ENCODE results near the gene CCDC154. TPM values are rescaled to one million over a fixed set of nuclear protein-coding genes. Genes with fewer than 3 reads are reported as not detected.
A peak's percentile ranks its signal among the peaks of the same experiment; 100 is the strongest.

CCDC154 gene
- total RNA-seq, 1 donor from 2014 or later, result not detected

GRCh38 chr16:1403733-1404132 lies 40.6 kb downstream of the CCDC154 start:
- H3K4me1 ChIP-seq, result peaks cover 3% of the 10 kb centered on the region
- Mint-ChIP-seq H3K27ac (no peak overlapping the region), H3K4me3 (no peak overlapping the region), H3K4me1 (peaks cover 3% of the 10 kb centered on the region), H3K9me3 (no peaks in the 10 kb centered on the region), H3K36me3 (peaks cover 3% of the 10 kb centered on the region), H3K27me3 (ENCODE audit: insufficient read depth, low read depth) (peaks cover 6% of the 10 kb centered on the region)
- peaks cover 7% of the 10 kb centered on the region for H3F3A ChIP-seq (ENCODE audit: low read depth)
- H3K9ac ChIP-seq, result no peak overlapping the region
- peaks cover 23% of the 10 kb centered on the region for H4K20me1 ChIP-seq (ENCODE audit: low read depth)
- no peak overlapping the region for H2AFZ ChIP-seq (replicated peaks)
- no peaks in the 10 kb centered on the region for H3K9me3 ChIP-seq (ENCODE audit: low read depth)
- TF ChIP-seq EZH2 (IDR thresholded peaks at IDR 0.05) (no peak), EZH2phosphoT487 (IDR thresholded peaks at IDR 0.05) (no peak), CTCF (IDR thresholded peaks at IDR 0.05) (no peak)
- H3K27ac ChIP-seq, result no peak overlapping the region
- H3K4me3 ChIP-seq, result no peak overlapping the region
- peaks cover 31% of the 10 kb centered on the region for H3K79me2 ChIP-seq (ENCODE audit: low read depth)
- DNase-seq (ENCODE audit: low spot score), result no peak
- no peaks in the 10 kb centered on the region for H3K27me3 ChIP-seq
- no peaks in the 10 kb centered on the region for H3K36me3 ChIP-seq
- no peak overlapping the region for H3K4me2 ChIP-seq

GRCh38 chr16:1403036-1403435 lies 41.3 kb downstream of the CCDC154 start:
- Mint-ChIP-seq H3K27me3 (ENCODE audit: insufficient read depth, low read depth) (peaks cover 6% of the 10 kb centered on the region), H3K4me3 (no peak overlapping the region), H3K27ac (no peak overlapping the region), H3K4me1 (peaks cover 3% of the 10 kb centered on the region), H3K9me3 (no peaks in the 10 kb centered on the region), H3K36me3 (peaks cover 3% of the 10 kb centered on the region)
- no peak for TF ChIP-seq CTCF (IDR thresholded peaks at IDR 0.05)
- no peak for TF ChIP-seq EZH2 (IDR thresholded peaks at IDR 0.05)
- no peak for TF ChIP-seq EZH2phosphoT487 (IDR thresholded peaks at IDR 0.05)
- Histone ChIP-seq H2AFZ (replicated peaks) (no peak overlapping the region), H3K36me3 (no peaks in the 10 kb centered on the region), H3K27me3 (no peaks in the 10 kb centered on the region), H3K9me3 (ENCODE audit: low read depth) (no peaks in the 10 kb centered on the region), H3K4me1 (peaks cover 3% of the 10 kb centered on the region), H3K79me2 (ENCODE audit: low read depth) (peaks cover 26% of the 10 kb centered on the region), H3F3A (ENCODE audit: low read depth) (peaks cover 5% of the 10 kb centered on the region), H3K4me2 (no peak overlapping the region), H3K4me3 (no peak overlapping the region), H3K27ac (no peak overlapping the region), H3K9ac (no peak overlapping the region), H4K20me1 (ENCODE audit: low read depth) (peaks cover 18% of the 10 kb centered on the region)
- DNase-seq (ENCODE audit: low spot score), result no peak

GRCh38 chr16:1401758-1402154 lies 42.6 kb downstream of the CCDC154 start:
- H3K9me3 ChIP-seq (ENCODE audit: low read depth), result no peaks in the 10 kb centered on the region
- H3K4me3 ChIP-seq, result no peak overlapping the region
- no peaks in the 10 kb centered on the region for H3K9me3 Mint-ChIP-seq
- peaks cover 6% of the 10 kb centered on the region for H3K27me3 Mint-ChIP-seq (ENCODE audit: insufficient read depth, low read depth)
- no peaks in the 10 kb centered on the region for H3K36me3 ChIP-seq
- no peaks in the 10 kb centered on the region for H3K27me3 ChIP-seq
- H3K9ac ChIP-seq, result no peak overlapping the region
- no peaks in the 10 kb centered on the region for H3K4me1 Mint-ChIP-seq
- no peak overlapping the region for H3K4me2 ChIP-seq
- no peak overlapping the region for H2AFZ ChIP-seq (replicated peaks)
- H3K79me2 ChIP-seq (ENCODE audit: low read depth), result peaks cover 14% of the 10 kb centered on the region
- no peak for DNase-seq (ENCODE audit: low spot score)
- no peaks in the 10 kb centered on the region for H3K4me1 ChIP-seq
- peak overlapping the region; percentile 21 for H3K27ac Mint-ChIP-seq
- peaks cover 4% of the 10 kb centered on the region for H3K36me3 Mint-ChIP-seq
- no peak for TF ChIP-seq EZH2 (IDR thresholded peaks at IDR 0.05)
- TF ChIP-seq CTCF (IDR thresholded peaks at IDR 0.05), result no peak
- TF ChIP-seq EZH2phosphoT487 (IDR thresholded peaks at IDR 0.05), result no peak
- no peak overlapping the region for H3K4me3 Mint-ChIP-seq
- H3K27ac ChIP-seq, result no peak overlapping the region
- H3F3A ChIP-seq (ENCODE audit: low read depth), result no peaks in the 10 kb centered on the region
- H4K20me1 ChIP-seq (ENCODE audit: low read depth), result peaks cover 6% of the 10 kb centered on the region
